SU-DHL-6 (cell line): Measurements from ENCODE around the gene RASGRF2.

Experiments
- CTCF ChIP-seq: fragments of 200-600 bp; sonication (generic); IDR thresholded peaks from one replicate; pipeline ENCODE4 v1.5.1; 2017; ENCODE audit warnings: antibody characterized with exemption, mild to moderate bottlenecking, low read length, moderate library complexity; ENCODE audit not compliant: insufficient read depth, poor library complexity, severe bottlenecking
- EZH2phosphoT487 ChIP-seq: fragments of 200-600 bp; sonication (generic), shearing (Covaris generic); conservative IDR thresholded peaks from 2 replicates; pipeline ENCODE4 v1.6.1; 2018; ENCODE audit warnings: mild to moderate bottlenecking, antibody characterized with exemption, low read length, moderate library complexity, mixed read lengths

GRCh38 chr5:81038495-81038894 is 78.3 kb downstream of the RASGRF2 start:
- TF ChIP-seq CTCF (no peak), EZH2phosphoT487 (no peak)
